Nucleus accumbens (tissue), 56 donors: ENCODE measurements around the gene DOCK10.

Experiments used
- DNase-seq, 56 donors: peaks; one replicate each; lab custom pipeline; 2025; lab: John Stamatoyannopoulos, UW

Gene DOCK10

GRCh38 chr2:225042800-225043167 lies 516 bp upstream of the DOCK10 start:
- DNase-seq, result peak in 7 of 56 donors; percentile 28 to 77 (median 64)

DNA sequence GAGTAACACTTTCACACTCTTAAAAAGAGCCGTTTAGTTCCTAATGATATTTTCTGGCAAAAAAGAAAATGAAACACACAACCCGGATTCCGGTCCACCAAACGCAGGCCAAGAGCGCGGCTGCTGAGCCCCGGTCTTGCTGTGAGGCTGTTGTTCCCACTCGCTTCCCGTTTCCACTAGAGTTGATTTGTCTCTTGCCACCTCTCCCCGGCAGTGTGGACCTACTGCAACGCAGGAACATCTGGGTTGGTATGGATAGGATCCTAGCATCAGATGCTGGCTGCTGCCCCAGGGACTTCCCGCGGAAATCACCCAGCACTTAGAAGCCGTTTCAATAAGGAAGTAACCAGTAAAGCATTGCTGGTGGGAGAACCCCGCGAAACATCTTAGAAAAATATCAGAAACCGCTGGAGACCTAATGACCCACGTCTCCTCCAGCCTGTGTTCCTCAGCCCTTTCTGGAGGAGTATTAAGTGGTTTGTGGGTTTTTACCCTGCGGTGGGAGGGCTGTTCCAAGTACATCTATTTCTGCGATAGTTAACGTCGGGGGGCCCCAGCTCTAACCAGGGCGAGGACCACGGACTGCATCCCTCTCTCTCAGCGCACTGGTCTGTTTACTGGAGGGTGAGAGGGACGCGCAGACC lies 939 bp downstream of the DOCK10 start:
- DNase-seq, result peak in 39 of 56 donors; percentile 10 to 79 (median 55)

DNA sequence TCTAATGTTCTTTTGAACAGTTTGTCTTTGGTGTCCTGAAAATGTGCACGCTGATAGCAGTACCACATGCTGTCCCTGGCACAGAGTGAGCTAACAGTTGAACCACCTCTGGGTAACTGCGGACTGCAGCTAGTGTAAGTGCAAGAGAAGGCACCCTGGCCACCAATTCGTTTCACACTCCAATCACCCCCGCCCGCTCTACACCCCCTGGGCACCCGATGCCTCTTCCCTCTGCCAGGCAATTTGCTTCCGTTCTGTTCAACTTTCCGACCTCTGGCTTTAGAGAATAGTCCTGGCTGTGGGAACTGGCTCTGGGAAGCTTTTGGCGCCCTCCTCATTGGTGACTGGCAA lies 1.4 kb downstream of the DOCK10 start:
- peak in 38 of 56 donors; percentile 12 to 78 (median 54) for DNase-seq

DNA sequence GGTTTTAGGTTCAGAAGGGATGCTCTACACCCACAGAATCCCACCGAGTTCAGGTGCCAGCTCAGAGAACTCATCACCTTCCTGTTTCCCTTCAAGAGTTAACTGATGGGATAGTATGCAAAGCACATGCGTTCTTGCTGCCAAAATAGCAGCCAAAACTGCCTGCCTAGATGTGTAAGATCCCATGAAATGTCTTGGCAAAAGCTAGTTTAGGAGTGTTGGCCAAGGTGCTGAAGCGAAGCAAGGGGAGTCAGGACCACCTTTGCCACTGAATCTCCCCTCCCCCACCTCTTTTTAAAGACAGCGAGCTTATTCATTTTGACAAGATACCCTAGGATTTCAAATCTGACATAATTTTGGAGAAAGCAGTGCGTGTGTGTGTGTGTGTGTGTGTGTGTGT lies 2.1 kb downstream of the DOCK10 start:
- DNase-seq, result no peak

DNA sequence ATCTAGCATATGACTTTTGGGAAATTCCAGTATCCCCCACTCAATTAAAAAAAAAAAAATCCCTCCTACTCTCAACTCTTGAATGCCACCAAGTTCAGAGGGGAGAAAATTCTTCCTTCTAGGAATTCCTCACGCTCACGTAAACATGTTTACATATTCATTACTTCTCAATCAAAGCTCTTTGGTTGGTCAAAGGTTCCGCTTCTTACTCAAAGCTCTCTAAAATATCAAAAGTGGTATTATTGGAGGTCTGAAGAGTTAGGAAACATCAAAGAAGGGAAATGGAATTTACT lies 4.1 kb downstream of the DOCK10 start:
- no peak for DNase-seq

GRCh38 chr2:225037415-225038230 lies 4.6 kb downstream of the DOCK10 start:
- DNase-seq, result no peak

DNA sequence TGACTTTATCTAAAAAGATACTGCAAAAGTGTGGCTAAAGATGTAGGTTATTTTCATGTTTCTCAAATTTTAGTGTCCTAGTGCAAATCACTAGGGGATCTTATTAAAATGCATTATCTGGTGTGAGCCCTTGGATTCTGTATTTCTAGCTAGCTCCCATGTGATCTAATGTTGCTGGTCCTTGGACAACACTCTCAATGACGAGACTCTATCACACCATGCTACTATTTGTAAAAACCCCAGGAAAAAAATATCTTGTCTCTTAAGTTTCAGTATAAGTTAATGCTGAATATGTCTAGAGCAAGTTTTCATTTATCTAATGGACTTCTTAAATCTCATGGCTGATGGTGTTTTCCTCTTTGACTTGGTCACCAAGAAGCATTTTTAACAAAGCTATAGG lies 5.8 kb downstream of the DOCK10 start:
- no peak for DNase-seq

- DNase-seq, result peak in 22 of 56 donors; percentile 8 to 55 (median 34)
Measured at GRCh38 chr2:225033440-225034318, 8.6 kb downstream of the DOCK10 start.

- DNase-seq, result no peak
Measured at GRCh38 chr2:225032246-225032645, 10.0 kb downstream of the DOCK10 start.

DNA sequence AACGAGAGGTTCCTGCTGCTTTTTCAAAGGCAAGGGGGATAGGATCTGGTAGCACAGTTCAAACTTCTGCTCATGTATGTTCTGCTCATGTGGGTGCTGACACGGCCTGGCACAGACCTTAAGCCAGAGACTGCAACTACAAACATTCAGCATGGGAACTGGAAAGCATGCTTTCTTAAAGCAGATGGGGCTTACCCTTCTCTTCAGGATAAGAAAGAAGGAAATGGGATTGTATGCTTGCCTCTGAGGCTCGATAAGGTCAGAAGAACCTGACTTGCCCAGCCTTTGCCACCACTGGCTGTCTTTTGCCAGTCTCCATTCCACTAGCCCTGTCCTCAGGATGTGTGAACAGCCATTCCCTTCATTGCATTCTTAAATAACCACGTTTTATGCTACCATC lies 10.7 kb downstream of the DOCK10 start:
- peak in 1 of 56 donors; percentile 5 for DNase-seq

- DNase-seq, result no peak
Measured at GRCh38 chr2:225030893-225031292, 11.4 kb downstream of the DOCK10 start.

DNA sequence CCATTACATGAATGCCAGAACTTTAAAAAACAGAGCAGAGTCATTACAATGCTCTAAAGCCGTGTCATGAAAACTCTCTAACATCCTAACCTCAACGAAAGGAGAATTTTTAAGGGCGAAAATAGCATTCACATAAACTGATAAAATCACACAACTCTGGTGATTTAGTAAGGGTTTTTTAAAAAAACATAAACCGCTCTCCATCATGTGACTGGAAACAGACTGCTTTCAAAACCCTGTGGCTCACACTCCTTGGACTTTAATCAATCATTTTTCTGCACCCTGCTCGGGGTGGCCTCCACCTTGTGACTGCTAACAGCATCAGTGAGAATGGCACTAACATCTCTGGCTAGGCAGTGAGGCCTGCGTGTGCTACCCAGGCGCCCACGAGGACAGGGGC lies 12.1 kb downstream of the DOCK10 start:
- no peak for DNase-seq

DNA sequence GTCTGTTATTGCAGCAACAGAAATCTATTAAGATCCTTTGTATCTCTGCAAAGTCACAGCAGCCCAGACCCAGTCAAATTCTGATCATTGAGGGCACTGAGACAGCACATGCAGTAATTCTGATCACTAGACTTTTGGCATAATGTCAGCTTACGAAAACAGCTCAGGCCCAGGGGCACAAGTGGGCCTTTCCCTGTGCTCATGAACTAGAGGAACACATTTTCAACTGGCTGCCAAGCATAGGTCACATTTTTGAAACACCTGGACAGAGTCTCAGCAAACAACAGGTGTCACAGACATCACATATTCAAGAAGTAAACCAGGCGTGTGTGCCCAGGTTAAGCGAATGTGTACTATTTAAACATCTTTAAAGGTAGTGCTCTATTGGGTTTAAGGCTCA lies 13.7 kb downstream of the DOCK10 start:
- no peak for DNase-seq

GRCh38 chr2:225027061-225027762 lies 15.1 kb downstream of the DOCK10 start:
- DNase-seq, result no peak

DNA sequence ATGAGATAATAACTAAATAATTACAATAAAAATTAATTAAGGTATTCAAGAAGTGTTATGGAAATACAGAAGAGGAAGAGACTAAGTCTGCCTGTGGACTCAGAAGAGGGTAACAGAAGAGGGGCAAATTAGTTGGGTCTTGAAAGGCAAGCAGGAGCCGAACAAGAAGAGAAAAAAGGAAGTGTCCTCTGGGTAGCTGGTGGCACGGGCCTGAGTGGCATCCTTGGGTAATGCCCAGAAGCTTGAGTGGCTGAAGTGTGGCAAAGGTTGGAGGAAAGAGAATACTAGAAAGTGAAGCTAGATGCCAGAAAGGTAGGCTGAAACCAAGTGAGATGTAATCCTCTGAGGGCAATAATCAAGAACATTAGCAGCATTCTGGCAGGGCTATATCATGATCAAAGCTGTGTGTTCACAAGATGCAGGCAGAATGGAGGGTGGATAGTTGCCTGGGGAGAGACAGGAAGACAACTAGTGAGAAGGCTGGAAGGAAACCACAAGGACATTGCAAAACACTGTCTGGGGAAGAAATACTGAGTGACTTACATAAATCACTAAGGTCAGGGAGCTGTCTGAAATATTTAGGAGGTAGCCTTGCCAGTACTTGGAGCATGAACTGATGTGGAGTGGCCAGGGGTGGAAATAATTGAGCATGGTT lies 16.2 kb downstream of the DOCK10 start:
- DNase-seq, result peak in 2 of 56 donors; percentile 22 to 40

- DNase-seq, result no peak
Measured at GRCh38 chr2:225022188-225022587, 20.1 kb downstream of the DOCK10 start.

DNA sequence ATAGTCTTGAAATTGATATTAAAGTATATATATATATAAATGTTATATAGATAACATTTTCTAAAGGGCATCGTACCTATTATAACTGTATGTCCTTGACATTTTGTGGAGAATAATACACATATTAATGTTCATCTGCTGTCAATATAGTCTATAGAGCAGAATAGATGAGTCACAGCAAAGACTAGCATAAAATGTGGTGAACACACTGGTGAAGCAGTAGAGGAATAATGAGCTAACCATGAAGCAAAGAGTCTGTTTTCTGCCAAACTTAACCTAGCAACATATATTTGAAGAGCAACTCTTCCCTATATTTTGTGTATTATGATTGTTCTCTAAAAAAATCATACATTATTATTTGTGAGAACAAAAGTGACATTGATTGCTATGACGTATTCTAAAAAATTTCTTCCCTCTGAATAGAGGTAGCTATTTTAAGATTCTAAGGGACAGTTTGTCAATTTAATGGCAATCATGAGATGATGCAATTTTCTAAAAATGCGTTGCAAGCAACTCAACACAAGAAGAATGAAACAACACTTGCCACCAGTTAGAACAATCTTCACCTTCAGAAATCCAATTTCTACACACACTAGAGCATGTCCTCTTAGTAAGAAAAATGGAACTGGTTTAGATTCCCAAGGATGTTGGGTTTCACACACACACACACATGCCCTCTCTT lies 22.0 kb downstream of the DOCK10 start:
- DNase-seq, result no peak

GRCh38 chr2:225019105-225019504 lies 23.2 kb downstream of the DOCK10 start:
- no peak for DNase-seq

GRCh38 chr2:225017713-225018112 lies 24.6 kb downstream of the DOCK10 start:
- no peak for DNase-seq
